ENCODE results near the gene ELL. TPM values are rescaled to one million over a fixed set of nuclear protein-coding genes. Genes with fewer than 3 reads are reported as not detected.

ELL gene
- polyA plus RNA-seq, 1 of the 3 experiments (the other 2 are of a cell fraction): 7.4 TPM

- no peak for TF ChIP-seq FOSL2 (IDR thresholded peaks at IDR 0.05; ENCODE audit: borderline replicate concordance, low read depth)
- no peak for TF ChIP-seq MEF2A (IDR thresholded peaks at IDR 0.05; ENCODE audit: borderline replicate concordance, low read depth)
- no peak for TF ChIP-seq PBX3 (IDR thresholded peaks at IDR 0.05)
- TF ChIP-seq USF1 (IDR thresholded peaks at IDR 0.05; ENCODE audit: borderline replicate concordance, low read depth): no peak
- TF ChIP-seq NRF1 (IDR thresholded peaks at IDR 0.05; ENCODE audit: low read depth, low read length): no peak
- TF ChIP-seq REST (IDR thresholded peaks at IDR 0.05; ENCODE audit: low read depth, low read length): no peak
- no peak for TF ChIP-seq EZH2phosphoT487 (IDR thresholded peaks at IDR 0.05; ENCODE audit: borderline replicate concordance, low read depth)
- TF ChIP-seq JUND (IDR thresholded peaks at IDR 0.05): no peak
- peak; percentile 41 for TF ChIP-seq CHD2 (IDR thresholded peaks at IDR 0.05; ENCODE audit: low read length, partially characterized antibody)
- no peak for TF ChIP-seq EP300 (IDR thresholded peaks at IDR 0.05; ENCODE audit: borderline replicate concordance in 1 of 2, low read depth in 1 of 2, low read length in 1 of 2)
- TF ChIP-seq RXRA (IDR thresholded peaks at IDR 0.05; ENCODE audit: borderline replicate concordance, low read depth): no peak
- no peak for TF ChIP-seq RFX5 (IDR thresholded peaks at IDR 0.05; ENCODE audit: low read length)
Measured at GRCh38 chr19:18450931-18451836, 70.7 kb downstream of the ELL start (continued).
